Neural progenitor cell (in vitro differentiated cells): ENCODE measurements around the gene S100B.

Experiments used
- EZH2 ChIP-seq: fragments of 200-600 bp; sonication (generic); IDR thresholded peaks from 2 replicates; pipeline ENCODE4 v1.6.1; 2017; ENCODE audit warnings: antibody characterized with exemption, mild to moderate bottlenecking, moderate library complexity
- EZH2phosphoT487 ChIP-seq: fragments of 200-600 bp; sonication (generic); IDR thresholded peaks from 2 replicates; pipeline ENCODE4 v1.6.1; 2017; ENCODE audit warnings: antibody characterized with exemption
- TF ChIP-seq, protein P1 (sequence below): fragments of 200-600 bp; sonication (generic); IDR thresholded peaks from 2 replicates; pipeline ENCODE4 v1.5.1; 2017; ENCODE audit warnings: antibody characterized with exemption, mild to moderate bottlenecking

DNA sequence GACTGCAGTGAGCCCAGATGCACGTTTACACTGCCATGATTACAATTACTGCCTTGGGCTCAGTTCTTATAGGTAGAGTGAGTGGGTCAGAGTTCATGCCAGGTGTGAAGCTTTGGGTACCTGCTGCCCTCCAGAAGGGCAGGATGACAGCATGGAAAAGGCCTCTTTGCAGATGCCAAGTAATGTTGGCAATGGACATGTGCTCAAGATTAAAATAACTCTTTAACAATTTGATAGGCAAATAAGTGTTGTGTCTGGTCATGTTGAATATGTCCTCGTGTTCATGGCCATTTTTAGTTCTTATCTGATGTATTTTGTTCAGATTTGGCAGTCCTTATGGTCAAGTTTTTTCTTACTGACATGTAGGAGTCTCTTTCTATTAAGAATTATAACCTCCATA, 34.8 kb downstream of the S100B start:
- TF ChIP-seq, protein P1, sequence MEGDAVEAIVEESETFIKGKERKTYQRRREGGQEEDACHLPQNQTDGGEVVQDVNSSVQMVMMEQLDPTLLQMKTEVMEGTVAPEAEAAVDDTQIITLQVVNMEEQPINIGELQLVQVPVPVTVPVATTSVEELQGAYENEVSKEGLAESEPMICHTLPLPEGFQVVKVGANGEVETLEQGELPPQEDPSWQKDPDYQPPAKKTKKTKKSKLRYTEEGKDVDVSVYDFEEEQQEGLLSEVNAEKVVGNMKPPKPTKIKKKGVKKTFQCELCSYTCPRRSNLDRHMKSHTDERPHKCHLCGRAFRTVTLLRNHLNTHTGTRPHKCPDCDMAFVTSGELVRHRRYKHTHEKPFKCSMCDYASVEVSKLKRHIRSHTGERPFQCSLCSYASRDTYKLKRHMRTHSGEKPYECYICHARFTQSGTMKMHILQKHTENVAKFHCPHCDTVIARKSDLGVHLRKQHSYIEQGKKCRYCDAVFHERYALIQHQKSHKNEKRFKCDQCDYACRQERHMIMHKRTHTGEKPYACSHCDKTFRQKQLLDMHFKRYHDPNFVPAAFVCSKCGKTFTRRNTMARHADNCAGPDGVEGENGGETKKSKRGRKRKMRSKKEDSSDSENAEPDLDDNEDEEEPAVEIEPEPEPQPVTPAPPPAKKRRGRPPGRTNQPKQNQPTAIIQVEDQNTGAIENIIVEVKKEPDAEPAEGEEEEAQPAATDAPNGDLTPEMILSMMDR, result no peak
- no peak for TF ChIP-seq EZH2
- TF ChIP-seq EZH2phosphoT487, result no peak
